ENCODE data around the gene MTERF1.
"Not testable (repeated sequence)": the region's sequence is repeated elsewhere in the genome, so short reads cannot be mapped to it uniquely, and the experiment has no call there.

- TF ChIP-seq CTCF (conservative IDR thresholded peaks at IDR 0.05 in 1 of 2, IDR thresholded peaks at IDR 0.05 in 1 of 2; ENCODE audit: low read depth in 1 of 2, low read length in 2 of 2); EZH2 (IDR thresholded peaks at IDR 0.05; ENCODE audit: low read length, missing control alignments): not testable (repeated sequence)
Measured at GRCh38 chr7:91893699-91894098, 13.2 kb upstream of the MTERF1 start.

All from fibroblast of lung (primary cell).